Neuronal stem cell (in vitro differentiated cells): ENCODE data around the gene TTC28.

Source experiments
- DNase-seq: peaks from one replicate; pipeline ENCODE4 v3.0.0-alpha.2; 2013; ENCODE audit warnings: low spot score
- H2AFZ ChIP-seq: one replicate; pipeline ENCODE4 v1.6.1; 2013; ENCODE audit warnings: mild to moderate bottlenecking, low read length, inconsistent platforms
- H2AK5ac ChIP-seq: 2 replicates; pipeline ENCODE4 v1.6.1; 2013; ENCODE audit warnings: low read depth, mild to moderate bottlenecking, inconsistent platforms, low read length, moderate library complexity, mixed read lengths
- H2BK120ac ChIP-seq: 2 replicates; pipeline ENCODE4 v1.6.1; 2013; ENCODE audit warnings: low read depth, mild to moderate bottlenecking, inconsistent platforms, low read length, moderate library complexity, mixed read lengths
- H2BK12ac ChIP-seq: one replicate; pipeline ENCODE4 v1.6.1; 2013; ENCODE audit warnings: low read length, inconsistent platforms
- H2BK15ac ChIP-seq: 2 replicates; pipeline ENCODE4 v1.6.1; 2013; ENCODE audit warnings: mild to moderate bottlenecking, low read length, inconsistent platforms, mixed read lengths
- H2BK5ac ChIP-seq: one replicate; pipeline ENCODE4 v1.6.1; 2013; ENCODE audit warnings: inconsistent platforms, mild to moderate bottlenecking, low read length, moderate library complexity
- H3K14ac ChIP-seq: one replicate; pipeline ENCODE4 v1.6.1; 2013; ENCODE audit warnings: low read length, inconsistent platforms
- H3K18ac ChIP-seq: 2 replicates; pipeline ENCODE4 v1.6.1; 2013; ENCODE audit warnings: low read length, inconsistent platforms
- H3K23ac ChIP-seq: 2 replicates; pipeline ENCODE4 v1.6.1; 2013; ENCODE audit warnings: low read depth, mild to moderate bottlenecking, mixed read lengths, low read length, inconsistent platforms; ENCODE audit not compliant: poor library complexity
- H3K27ac ChIP-seq: replicated peaks from 3 replicates; pipeline ENCODE4 v1.5.1; 2013; ENCODE audit warnings: low read length, inconsistent platforms
- H3K27me3 ChIP-seq, 3 experiments: 2 replicates each; pipeline ENCODE4 v1.6.1; 2013; ENCODE audit warnings: low read length in 3 of 3, mild to moderate bottlenecking in 2 of 3, inconsistent platforms in 1 of 3, low read depth in 1 of 3, mixed read lengths in 1 of 3, moderate library complexity in 1 of 3; ENCODE audit not compliant: control insufficient read depth in 3 of 3, insufficient read depth in 3 of 3
- H3K36me3 ChIP-seq, 2 donors: replicated peaks in 1 of 2; 2 replicates each; pipeline ENCODE4 v1.6.1; 2013; ENCODE audit warnings: low read length in 2 of 2; ENCODE audit not compliant: control insufficient read depth in 2 of 2, insufficient read depth in 2 of 2
- H3K4ac ChIP-seq: 2 replicates; pipeline ENCODE4 v1.6.1; 2013; ENCODE audit warnings: inconsistent platforms, mild to moderate bottlenecking, low read length, moderate library complexity
- H3K4me1 ChIP-seq, 2 donors: 1 replicate in 1 of 2; 2 replicates in 1 of 2; pipeline ENCODE4 v1.6.1; 2013; ENCODE audit warnings: low read length in 2 of 2, low read depth in 1 of 2; ENCODE audit not compliant: control insufficient read depth in 2 of 2, insufficient read depth in 1 of 2
- H3K4me2 ChIP-seq: one replicate; pipeline ENCODE4 v1.6.1; 2013; ENCODE audit warnings: mild to moderate bottlenecking, low read length, inconsistent platforms; ENCODE audit not compliant: insufficient read depth, poor library complexity, severe bottlenecking
- H3K4me3 ChIP-seq, 2 donors: 2 replicates each; pipeline ENCODE4 v1.5.1; 2013; ENCODE audit warnings: low read length in 2 of 2, mild to moderate bottlenecking in 2 of 2, inconsistent platforms in 1 of 2, moderate library complexity in 1 of 2
- H3K79me1 ChIP-seq: one replicate; pipeline ENCODE4 v1.6.1; 2013; ENCODE audit warnings: low read depth, mild to moderate bottlenecking, inconsistent platforms, low read length, moderate library complexity
- H3K9ac ChIP-seq: one replicate; pipeline ENCODE4 v1.6.1; 2013; ENCODE audit warnings: mild to moderate bottlenecking, low read depth, low read length, inconsistent platforms; ENCODE audit not compliant: poor library complexity
- H3K9me3 ChIP-seq, 2 donors: replicated peaks in 1 of 2; 2 replicates each; pipeline versions ENCODE3 to v1.6.1; 2013; ENCODE audit warnings: low read length in 2 of 2, mild to moderate bottlenecking in 2 of 2, inconsistent platforms in 1 of 2, low read depth in 1 of 2, mixed read lengths in 1 of 2, moderate library complexity in 1 of 2; ENCODE audit not compliant: control insufficient read depth in 2 of 2, insufficient read depth in 1 of 2
- H4K8ac ChIP-seq: one replicate; pipeline ENCODE4 v1.6.1; 2013; ENCODE audit warnings: low read depth, mild to moderate bottlenecking, inconsistent platforms, low read length, moderate library complexity
- H4K91ac ChIP-seq: one replicate; pipeline ENCODE4 v1.6.1; 2013; ENCODE audit warnings: low read length, low read depth, mild to moderate bottlenecking, inconsistent platforms; ENCODE audit not compliant: poor library complexity
- WGBS, 2 donors: extraction: QIAGEN DNeasy Blood & Tissue Kit; methylation state at CpG; one replicate each; pipeline ENCODE4 v1.1.7; 2013; ENCODE audit warnings: missing lambda C conversion rate in 2 of 2, mixed read lengths in 1 of 2; ENCODE audit not compliant: insufficient read length in 2 of 2, insufficient replicate concordance in 1 of 2; ENCODE audit errors: extremely low coverage in 2 of 2; 5-methylcytosine and 5-hydroxymethylcytosine counted together

The TTC28 gene

GRCh38 chr22:28185130-28185529 is 494.5 kb downstream of the TTC28 start:
- Histone ChIP-seq H3K23ac (no peak overlapping the region), H3K9me3 (no peaks in the 10 kb centered on the region), H4K91ac (no peak overlapping the region), H3K27ac (no peak overlapping the region), H3K4ac (no peak overlapping the region), H2AK5ac (no peak overlapping the region), H3K27me3 (no peaks in the 10 kb centered on the region), H3K9ac (no peak overlapping the region), H2BK12ac (no peak overlapping the region), H2AFZ (no peak overlapping the region), H3K4me2 (no peak overlapping the region), H4K8ac (no peak overlapping the region), H3K36me3 (no peaks in the 10 kb centered on the region), H3K4me1 (peaks cover 5 to 9% of the 10 kb centered on the region in 2 donors), H3K4me3 (no peak overlapping the region), H2BK15ac (no peak overlapping the region), H2BK120ac (no peak overlapping the region), H3K79me1 (no peaks in the 10 kb centered on the region), H2BK5ac (no peak overlapping the region), H3K18ac (no peak overlapping the region), H3K14ac (no peak overlapping the region)
- WGBS, 2 donors: no CpG with 5 or more reads among the region's 4 CpGs
- DNase-seq: no peak

- H4K91ac ChIP-seq: no peak overlapping the region
- H2AK5ac ChIP-seq: no peak overlapping the region
- no peak overlapping the region for H3K9ac ChIP-seq
- peaks cover 1 to 4% of the 10 kb centered on the region in 2 donors for H3K4me1 ChIP-seq
- H3K79me1 ChIP-seq: no peaks in the 10 kb centered on the region
- no peaks in the 10 kb centered on the region for H3K36me3 ChIP-seq
- H3K4me2 ChIP-seq: no peak overlapping the region
- no peak overlapping the region for H3K27ac ChIP-seq
- no peak overlapping the region for H2BK12ac ChIP-seq
- H2BK120ac ChIP-seq: no peak overlapping the region
- H3K4me3 ChIP-seq: no peak overlapping the region
- H3K14ac ChIP-seq: no peak overlapping the region
- H3K27me3 ChIP-seq: no peaks in the 10 kb centered on the region
- no peak overlapping the region for H2AFZ ChIP-seq
- no peak for DNase-seq
- H3K4ac ChIP-seq: no peak overlapping the region
- H3K9me3 ChIP-seq: no peaks in the 10 kb centered on the region
- H2BK15ac ChIP-seq: no peak overlapping the region
- no peak overlapping the region for H3K18ac ChIP-seq
- no peak overlapping the region for H2BK5ac ChIP-seq
- no peak overlapping the region for H4K8ac ChIP-seq
- WGBS, 2 donors: no CpG with 5 or more reads among the region's 4 CpGs
- H3K23ac ChIP-seq: no peak overlapping the region
These were observed 496.4 kb downstream of the TTC28 start for GRCh38 chr22:28183078-28183860.

GRCh38 chr22:28180804-28181731 is 498.6 kb downstream of the TTC28 start:
- Histone ChIP-seq H2BK5ac (no peak overlapping the region), H3K9me3 (no peaks in the 10 kb centered on the region), H3K4me3 (no peak overlapping the region), H2AFZ (no peak overlapping the region), H3K36me3 (no peaks in the 10 kb centered on the region), H3K4me2 (no peak overlapping the region), H3K4me1 (peaks cover 0 to 2% of the 10 kb centered on the region in 2 donors), H3K4ac (no peak overlapping the region), H2BK12ac (no peak overlapping the region), H3K27ac (no peak overlapping the region), H2BK15ac (no peak overlapping the region), H4K91ac (no peak overlapping the region), H4K8ac (no peak overlapping the region), H2BK120ac (no peak overlapping the region), H3K18ac (no peak overlapping the region), H3K9ac (no peak overlapping the region), H3K27me3 (no peaks in the 10 kb centered on the region), H3K23ac (no peak overlapping the region), H2AK5ac (no peak overlapping the region), H3K79me1 (no peaks in the 10 kb centered on the region), H3K14ac (no peak overlapping the region)
- no peak for DNase-seq
- no CpG with 5 or more reads among the region's 1 CpG for WGBS, 2 donors

GRCh38 chr22:28179392-28179791 is 500.2 kb downstream of the TTC28 start:
- Histone ChIP-seq H3K4ac (no peak overlapping the region), H3K18ac (no peak overlapping the region), H3K4me2 (no peak overlapping the region), H2AFZ (no peak overlapping the region), H2BK5ac (no peak overlapping the region), H2BK120ac (no peak overlapping the region), H3K79me1 (no peaks in the 10 kb centered on the region), H4K91ac (no peak overlapping the region), H2BK15ac (no peak overlapping the region), H3K27me3 (no peaks in the 10 kb centered on the region), H3K9me3 (no peaks in the 10 kb centered on the region), H3K27ac (no peak overlapping the region), H3K4me3 (no peak overlapping the region), H3K14ac (no peak overlapping the region), H3K4me1 (peaks cover 0 to 2% of the 10 kb centered on the region in 2 donors), H3K23ac (no peak overlapping the region), H2BK12ac (no peak overlapping the region), H3K36me3 (no peaks in the 10 kb centered on the region), H2AK5ac (no peak overlapping the region), H3K9ac (no peak overlapping the region), H4K8ac (no peak overlapping the region)
- WGBS, 2 donors: no CpG with 5 or more reads among the region's 4 CpGs
- no peak for DNase-seq
